H9 (cell line): Measurements from ENCODE around the gene PAEP. TPM values are rescaled to one million over a fixed set of nuclear protein-coding genes. Genes with fewer than 3 reads are reported as not detected.

Experiments used
- DNase-seq: peaks from one replicate; pipeline ENCODE4 v3.0.0-alpha.2; 2017
- H2AFZ ChIP-seq: one replicate; pipeline ENCODE4 v1.6.1; 2013; ENCODE audit warnings: mild to moderate bottlenecking, low read length, control low read depth, moderate library complexity
- H2AK5ac ChIP-seq: 2 replicates; pipeline ENCODE4 v1.6.1; 2013; ENCODE audit warnings: low read length, control low read depth, mixed read lengths; ENCODE audit not compliant: insufficient read length
- H2BK120ac ChIP-seq: one replicate; pipeline ENCODE4 v1.6.1; 2013; ENCODE audit warnings: low read depth, mild to moderate bottlenecking, low read length, control low read depth, inconsistent platforms; ENCODE audit not compliant: poor library complexity, severe bottlenecking
- H2BK12ac ChIP-seq: 2 replicates; pipeline ENCODE4 v1.6.1; 2013; ENCODE audit warnings: low read length, control low read depth, mixed read lengths, low read depth; ENCODE audit not compliant: insufficient read length
- H2BK15ac ChIP-seq: 2 replicates; pipeline ENCODE4 v1.6.1; 2013; ENCODE audit warnings: low read depth, low read length, control low read depth
- H2BK20ac ChIP-seq: one replicate; pipeline ENCODE4 v1.6.1; 2013; ENCODE audit warnings: low read depth, mild to moderate bottlenecking, low read length, control low read depth, inconsistent platforms; ENCODE audit not compliant: poor library complexity, severe bottlenecking
- H2BK5ac ChIP-seq: 2 replicates; pipeline ENCODE4 v1.6.1; 2013; ENCODE audit warnings: low read length, control low read depth, mixed read lengths; ENCODE audit not compliant: insufficient read length
- H3K14ac ChIP-seq: 2 replicates; pipeline ENCODE4 v1.6.1; 2013; ENCODE audit warnings: low read length, control low read depth; ENCODE audit not compliant: insufficient read depth
- H3K18ac ChIP-seq: 2 replicates; pipeline ENCODE4 v1.6.1; 2013; ENCODE audit warnings: low read depth, mild to moderate bottlenecking, mixed read lengths, low read length, control low read depth; ENCODE audit not compliant: insufficient read length
- H3K23ac ChIP-seq: 2 replicates; pipeline ENCODE4 v1.6.1; 2013; ENCODE audit warnings: low read length, control low read depth, mixed read lengths, low read depth; ENCODE audit not compliant: insufficient read length
- H3K23me2 ChIP-seq: 2 replicates; pipeline ENCODE4 v1.6.1; 2013; ENCODE audit warnings: low read depth, mild to moderate bottlenecking, mixed read lengths, low read length, control low read depth; ENCODE audit not compliant: insufficient read length, poor library complexity, severe bottlenecking
- H3K27ac ChIP-seq: 2 replicates; pipeline ENCODE4 v1.5.1; 2013; ENCODE audit warnings: low read length, control low read depth, mixed read lengths, low read depth; ENCODE audit not compliant: insufficient read length
- H3K27me3 ChIP-seq: 2 replicates; pipeline ENCODE4 v1.6.1; 2013; ENCODE audit warnings: low read length, control low read depth, inconsistent platforms; ENCODE audit not compliant: insufficient read depth
- H3K4ac ChIP-seq: 2 replicates; pipeline ENCODE4 v1.6.1; 2013; ENCODE audit warnings: low read depth, mild to moderate bottlenecking, control low read depth, inconsistent platforms, low read length, moderate library complexity
- H3K4me1 ChIP-seq: 2 replicates; pipeline ENCODE4 v1.6.1; 2013; ENCODE audit warnings: low read length, control low read depth, inconsistent platforms; ENCODE audit not compliant: insufficient read depth
- H3K4me2 ChIP-seq: 2 replicates; pipeline ENCODE4 v1.6.1; 2013; ENCODE audit warnings: low read length, control low read depth, mixed read lengths; ENCODE audit not compliant: insufficient read length, insufficient read depth
- H3K56ac ChIP-seq: 2 replicates; pipeline ENCODE4 v1.6.1; 2013; ENCODE audit warnings: low read depth, mild to moderate bottlenecking, mixed read lengths, low read length, control low read depth; ENCODE audit not compliant: insufficient read length
- H3K79me1 ChIP-seq: 2 replicates; pipeline ENCODE4 v1.6.1; 2013; ENCODE audit warnings: low read depth, mild to moderate bottlenecking, moderate library complexity, low read length, control low read depth, inconsistent platforms; ENCODE audit not compliant: insufficient read depth, poor library complexity, severe bottlenecking
- H3K79me2 ChIP-seq: 2 replicates; pipeline ENCODE4 v1.6.1; 2013; ENCODE audit warnings: low read length, control low read depth, inconsistent platforms; ENCODE audit not compliant: insufficient read depth
- H3K9ac ChIP-seq: 2 replicates; pipeline ENCODE4 v1.6.1; 2013; ENCODE audit warnings: low read length, control low read depth, mixed read lengths; ENCODE audit not compliant: insufficient read length; ENCODE audit errors: extremely low read depth
- H3K9me3 ChIP-seq: one replicate; pipeline ENCODE4 v1.6.1; 2013; ENCODE audit warnings: low read depth, low read length, inconsistent platforms; ENCODE audit not compliant: control insufficient read depth
- H3T11ph ChIP-seq: one replicate; pipeline ENCODE4 v1.6.1; 2013; ENCODE audit warnings: mild to moderate bottlenecking, low read length, control low read depth, inconsistent platforms
- H4K20me1 ChIP-seq: one replicate; pipeline ENCODE4 v1.6.1; 2013; ENCODE audit not compliant: control insufficient read depth, insufficient read length, insufficient read depth
- H4K5ac ChIP-seq: 2 replicates; pipeline ENCODE4 v1.6.1; 2013; ENCODE audit warnings: low read depth, mild to moderate bottlenecking, mixed read lengths, low read length, control low read depth; ENCODE audit not compliant: insufficient read length
- H4K8ac ChIP-seq: replicated peaks from 2 replicates; pipeline ENCODE4 v1.6.1; 2013; ENCODE audit warnings: low read length, control low read depth, mixed read lengths, low read depth; ENCODE audit not compliant: insufficient read length
- H4K91ac ChIP-seq: 2 replicates; pipeline ENCODE4 v1.6.1; 2013; ENCODE audit warnings: low read depth, mild to moderate bottlenecking, moderate library complexity, mixed read lengths, low read length, control low read depth; ENCODE audit not compliant: insufficient read length
- H3K27ac Mint-ChIP-seq, 3 experiments: 2 replicates in 2 of 3; 3 replicates in 1 of 3; pipeline ENCODE4 v1.8.0; 2020 to 2021; ENCODE audit warnings: mixed read lengths in 3 of 3, mild to moderate bottlenecking in 1 of 3, moderate library complexity in 1 of 3
- H3K27me3 Mint-ChIP-seq: 2 replicates; pipeline ENCODE4 v1.8.0; 2021; ENCODE audit warnings: low read depth, mild to moderate bottlenecking, moderate library complexity, mixed read lengths
- H3K36me3 Mint-ChIP-seq, 3 experiments: 2 replicates in 2 of 3; 3 replicates in 1 of 3; pipeline ENCODE4 v1.8.0; 2020 to 2021; ENCODE audit warnings: low read depth in 3 of 3, mixed read lengths in 3 of 3; ENCODE audit not compliant: insufficient read depth in 1 of 3
- H3K4me1 Mint-ChIP-seq, 2 experiments: 2 replicates each; pipeline ENCODE4 v1.8.0; 2020; ENCODE audit warnings: mixed read lengths in 2 of 2
- H3K4me3 Mint-ChIP-seq, 2 experiments: 2 replicates in 1 of 2; 3 replicates in 1 of 2; pipeline ENCODE4 v1.8.0; 2020 to 2021; ENCODE audit warnings: mild to moderate bottlenecking in 2 of 2, mixed read lengths in 2 of 2, moderate library complexity in 1 of 2
- H3K9me3 Mint-ChIP-seq, 2 experiments: 2 replicates in 1 of 2; 3 replicates in 1 of 2; pipeline ENCODE4 v1.8.0; 2020; ENCODE audit warnings: mild to moderate bottlenecking in 2 of 2, mixed read lengths in 2 of 2, moderate library complexity in 1 of 2
- WGBS: extraction: QIAGEN DNeasy Blood & Tissue Kit; methylation state at CpG from one replicate; pipeline ENCODE4 v1.1.7; 2013; ENCODE audit warnings: missing lambda C conversion rate, low lambda C conversion rate, mixed read lengths; ENCODE audit not compliant: insufficient read length; ENCODE audit errors: extremely low coverage; 5-methylcytosine and 5-hydroxymethylcytosine counted together
- total RNA-seq: library from RNA; stranded (reverse); gene quantifications from 2 replicates; pipeline ENCODE4 v1.2.1, GENCODE V29; 2021
- TF ChIP-seq, protein P1 (sequence below): fragments of 200-600 bp; sonication (generic); conservative IDR thresholded peaks from 3 replicates; pipeline ENCODE4 v1.8.0; 2021; ENCODE audit warnings: antibody characterized with exemption, mild to moderate bottlenecking

The PAEP gene
- total RNA-seq, 1 experiment from 2014 or later, result not detected

DNA sequence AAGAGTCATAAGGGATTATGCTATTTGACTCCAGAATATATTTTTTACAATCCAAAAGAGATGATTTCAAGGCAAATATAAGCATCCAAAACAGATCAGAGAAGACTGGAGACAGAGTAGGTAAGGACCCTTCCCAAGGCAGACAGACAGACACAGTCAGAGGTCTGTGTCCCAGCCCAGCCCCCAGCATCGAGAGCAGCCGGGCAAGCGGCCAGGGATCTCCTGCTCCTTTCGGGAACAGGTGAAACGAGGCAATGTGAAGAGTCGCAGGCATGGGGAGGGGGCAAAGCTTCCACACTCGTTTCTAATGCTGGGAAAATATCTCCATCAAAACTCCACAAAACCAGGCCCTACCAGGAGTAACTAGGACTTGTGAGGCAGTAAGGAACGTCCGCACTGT, 5.8 kb downstream of the PAEP start:
- Mint-ChIP-seq H3K9me3 (peaks cover 9 to 12% of the 10 kb centered on the region in 2 experiments), H3K36me3 (peaks cover 8% of the 10 kb centered on the region in 3 experiments), H3K27ac (no peak overlapping the region), H3K4me3 (no peak overlapping the region), H3K4me1 (peaks cover 10 to 12% of the 10 kb centered on the region in 2 experiments), H3K27me3 (peaks cover 3% of the 10 kb centered on the region; the same call in 1 of the 2 replicates)
- WGBS, result no CpG with 5 or more reads among the region's 9 CpGs
- Histone ChIP-seq H3K23ac (no peak overlapping the region), H4K91ac (no peak overlapping the region), H3K14ac (no peak overlapping the region), H2BK15ac (no peak overlapping the region), H4K20me1 (no peaks in the 10 kb centered on the region), H3K9ac (no peak overlapping the region), H3K56ac (no peak overlapping the region), H3T11ph (no peak overlapping the region), H4K5ac (no peak overlapping the region), H3K18ac (no peak overlapping the region), H2BK12ac (no peak overlapping the region), H3K4me2 (no peak overlapping the region), H3K4me1 (no peaks in the 10 kb centered on the region; the same call in 1 of the 2 replicates), H3K79me1 (no peaks in the 10 kb centered on the region), H3K27ac (no peak overlapping the region), H2BK5ac (no peak overlapping the region), H4K8ac (no peak overlapping the region), H2BK120ac (no peak overlapping the region), H2AFZ (no peak overlapping the region), H2BK20ac (no peak overlapping the region), H3K23me2 (no peaks in the 10 kb centered on the region), H3K9me3 (no peaks in the 10 kb centered on the region), H2AK5ac (no peak overlapping the region), H3K27me3 (no peaks in the 10 kb centered on the region), H3K79me2 (no peaks in the 10 kb centered on the region), H3K4ac (no peak overlapping the region)
- DNase-seq, result no peak
- TF ChIP-seq, protein P1, sequence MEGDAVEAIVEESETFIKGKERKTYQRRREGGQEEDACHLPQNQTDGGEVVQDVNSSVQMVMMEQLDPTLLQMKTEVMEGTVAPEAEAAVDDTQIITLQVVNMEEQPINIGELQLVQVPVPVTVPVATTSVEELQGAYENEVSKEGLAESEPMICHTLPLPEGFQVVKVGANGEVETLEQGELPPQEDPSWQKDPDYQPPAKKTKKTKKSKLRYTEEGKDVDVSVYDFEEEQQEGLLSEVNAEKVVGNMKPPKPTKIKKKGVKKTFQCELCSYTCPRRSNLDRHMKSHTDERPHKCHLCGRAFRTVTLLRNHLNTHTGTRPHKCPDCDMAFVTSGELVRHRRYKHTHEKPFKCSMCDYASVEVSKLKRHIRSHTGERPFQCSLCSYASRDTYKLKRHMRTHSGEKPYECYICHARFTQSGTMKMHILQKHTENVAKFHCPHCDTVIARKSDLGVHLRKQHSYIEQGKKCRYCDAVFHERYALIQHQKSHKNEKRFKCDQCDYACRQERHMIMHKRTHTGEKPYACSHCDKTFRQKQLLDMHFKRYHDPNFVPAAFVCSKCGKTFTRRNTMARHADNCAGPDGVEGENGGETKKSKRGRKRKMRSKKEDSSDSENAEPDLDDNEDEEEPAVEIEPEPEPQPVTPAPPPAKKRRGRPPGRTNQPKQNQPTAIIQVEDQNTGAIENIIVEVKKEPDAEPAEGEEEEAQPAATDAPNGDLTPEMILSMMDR, result no peak
